ENCODE results near the gene GOLGA6L2. TPM values are rescaled to one million over a fixed set of nuclear protein-coding genes. Genes with fewer than 3 reads are reported as not detected.
"Not testable (repeated sequence)": the region's sequence is repeated elsewhere in the genome, so short reads cannot be mapped to it uniquely, and the experiment has no call there.

The GOLGA6L2 gene
- total RNA-seq, 1 donor from 2014 or later, result not detected

DNA sequence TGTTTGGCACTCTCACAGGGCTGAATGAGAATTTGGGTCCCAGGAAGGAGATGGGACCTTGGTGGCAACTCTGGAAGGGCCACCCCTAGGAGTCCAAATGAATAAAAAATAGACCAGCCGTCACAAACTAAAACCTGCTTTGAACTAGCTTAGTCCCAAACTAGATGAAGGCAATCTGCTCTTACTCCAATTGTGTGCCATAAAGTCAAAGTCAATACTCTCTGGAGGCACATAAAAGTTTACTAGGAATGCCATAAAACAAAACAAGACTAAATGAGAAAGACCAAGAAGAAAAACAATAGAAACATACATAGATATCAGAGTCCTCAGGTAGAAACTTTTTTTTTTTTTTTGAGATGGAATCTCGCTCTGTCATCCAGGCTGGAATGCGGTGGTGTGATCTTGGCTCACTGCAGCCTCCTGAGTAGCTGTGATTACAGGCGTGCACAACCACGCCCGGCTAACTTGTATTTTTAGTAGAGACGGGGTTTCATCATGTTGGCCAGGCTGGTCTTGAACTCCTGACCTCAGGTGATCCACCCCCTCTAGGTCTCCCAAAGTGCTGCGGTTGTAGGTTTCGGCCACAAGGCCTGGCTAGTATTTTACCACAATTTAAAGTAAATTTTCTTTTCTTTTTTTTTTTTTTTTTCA is 8.1 kb downstream of the GOLGA6L2 start:
- H3K27me3 Mint-ChIP-seq (ENCODE audit: unreplicated experiment), result no peaks in the 10 kb centered on the region

GRCh38 chr15:23437673-23438072 is 9.4 kb downstream of the GOLGA6L2 start:
- H3K4me3 Mint-ChIP-seq (ENCODE audit: unreplicated experiment), result no peak overlapping the region
- no peaks in the 10 kb centered on the region for H3K4me1 Mint-ChIP-seq (ENCODE audit: unreplicated experiment)
- H3K27ac Mint-ChIP-seq (ENCODE audit: unreplicated experiment), result no peak overlapping the region
- DNase-seq (ENCODE audit: extremely low spot score, unreplicated experiment), result no peak
- peaks cover 8% of the 10 kb centered on the region for H3K9me3 Mint-ChIP-seq (ENCODE audit: unreplicated experiment)
- H3K27me3 Mint-ChIP-seq (ENCODE audit: unreplicated experiment), result no peaks in the 10 kb centered on the region
- no peak for TF ChIP-seq CTCF (IDR thresholded peaks at IDR 0.05)
- no peaks in the 10 kb centered on the region for H3K36me3 Mint-ChIP-seq (ENCODE audit: unreplicated experiment)

More for the DNA sequence above, 8.1 kb downstream of the GOLGA6L2 start:
- Mint-ChIP-seq H3K27ac (ENCODE audit: unreplicated experiment) (no peak overlapping the region), H3K9me3 (ENCODE audit: unreplicated experiment) (peaks cover 8% of the 10 kb centered on the region), H3K36me3 (ENCODE audit: unreplicated experiment) (no peaks in the 10 kb centered on the region), H3K4me3 (ENCODE audit: unreplicated experiment) (no peak overlapping the region), H3K4me1 (ENCODE audit: unreplicated experiment) (no peaks in the 10 kb centered on the region)
- DNase-seq (ENCODE audit: extremely low spot score, unreplicated experiment), result no peak
- TF ChIP-seq CTCF (IDR thresholded peaks at IDR 0.05), result no peak

- H3K36me3 Mint-ChIP-seq (ENCODE audit: unreplicated experiment), result no peaks in the 10 kb centered on the region
These were observed 9.9 kb downstream of the GOLGA6L2 start for GRCh38 chr15:23437146-23437545.

GRCh38 chr15:23436421-23436820 is 10.6 kb downstream of the GOLGA6L2 start:
- H3K4me1 Mint-ChIP-seq (ENCODE audit: unreplicated experiment), result no peaks in the 10 kb centered on the region
- no peaks in the 10 kb centered on the region for H3K36me3 Mint-ChIP-seq (ENCODE audit: unreplicated experiment)
- H3K4me3 Mint-ChIP-seq (ENCODE audit: unreplicated experiment), result no peak overlapping the region
- peak; percentile 63 for DNase-seq (ENCODE audit: extremely low spot score, unreplicated experiment)
- TF ChIP-seq CTCF (IDR thresholded peaks at IDR 0.05), result no peak
- H3K27ac Mint-ChIP-seq (ENCODE audit: unreplicated experiment), result no peak overlapping the region
- no peaks in the 10 kb centered on the region for H3K27me3 Mint-ChIP-seq (ENCODE audit: unreplicated experiment)
- H3K9me3 Mint-ChIP-seq (ENCODE audit: unreplicated experiment), result peaks cover 8% of the 10 kb centered on the region

More at GRCh38 chr15:23437146-23437545, 9.9 kb downstream of the GOLGA6L2 start:
- H3K27me3 Mint-ChIP-seq (ENCODE audit: unreplicated experiment), result no peaks in the 10 kb centered on the region
- H3K27ac Mint-ChIP-seq (ENCODE audit: unreplicated experiment), result no peak overlapping the region
- H3K4me3 Mint-ChIP-seq (ENCODE audit: unreplicated experiment), result no peak overlapping the region
- H3K9me3 Mint-ChIP-seq (ENCODE audit: unreplicated experiment), result peaks cover 8% of the 10 kb centered on the region
- DNase-seq (ENCODE audit: extremely low spot score, unreplicated experiment), result no peak
- no peak for TF ChIP-seq CTCF (IDR thresholded peaks at IDR 0.05)
- H3K4me1 Mint-ChIP-seq (ENCODE audit: unreplicated experiment), result no peaks in the 10 kb centered on the region

GRCh38 chr15:23434699-23435098 is 12.3 kb downstream of the GOLGA6L2 start:
- not testable (repeated sequence) for H3K4me1 Mint-ChIP-seq (ENCODE audit: unreplicated experiment); H3K27me3 Mint-ChIP-seq (ENCODE audit: unreplicated experiment); H3K4me3 Mint-ChIP-seq (ENCODE audit: unreplicated experiment); H3K27ac Mint-ChIP-seq (ENCODE audit: unreplicated experiment); H3K36me3 Mint-ChIP-seq (ENCODE audit: unreplicated experiment); H3K9me3 Mint-ChIP-seq (ENCODE audit: unreplicated experiment)
- DNase-seq (ENCODE audit: extremely low spot score, unreplicated experiment), result peak; percentile 69

GRCh38 chr15:23425327-23425726 is 21.7 kb downstream of the GOLGA6L2 start:
- H3K9me3 Mint-ChIP-seq (ENCODE audit: unreplicated experiment); H3K4me1 Mint-ChIP-seq (ENCODE audit: unreplicated experiment); H3K4me3 Mint-ChIP-seq (ENCODE audit: unreplicated experiment); DNase-seq (ENCODE audit: extremely low spot score, unreplicated experiment); H3K36me3 Mint-ChIP-seq (ENCODE audit: unreplicated experiment); H3K27ac Mint-ChIP-seq (ENCODE audit: unreplicated experiment); H3K27me3 Mint-ChIP-seq (ENCODE audit: unreplicated experiment): not testable (repeated sequence)
